Heart left ventricle (tissue), 16 donors: Measurements from ENCODE around the gene SLC38A11. TPM values are rescaled to one million over a fixed set of nuclear protein-coding genes. Genes with fewer than 3 reads are reported as not detected.
"Not testable (repeated sequence)": the region's sequence is repeated elsewhere in the genome, so short reads cannot be mapped to it uniquely, and the experiment has no call there.

Experiments used
- ATAC-seq, 4 donors: fragments of 200-7000 bp; cut with Tn5 transposase; one replicate each; pipeline ENCODE4 v1.9.1; 2020 to 2022; ENCODE audit warnings: moderate library complexity in 4 of 4, mild to moderate bottlenecking in 3 of 4, moderate number of reproducible peaks in 1 of 4
- DNase-seq, 5 donors: peaks; one replicate each; pipeline ENCODE4 v3.0.0-alpha.2; 2020
- H3K27ac ChIP-seq, 12 donors: fragments of 200-600 bp; sonication (generic) in 4 of 12; one replicate each; pipeline versions ENCODE4 v1.5.0 to v1.8.0; 2016 to 2022; ENCODE audit warnings: mild to moderate bottlenecking in 2 of 12
- H3K27me3 ChIP-seq, 9 donors: fragments of 200-600 bp; sonication (generic) in 2 of 9; one replicate each; pipeline versions ENCODE4 v1.5.1 to v1.8.0; 2016 to 2022; ENCODE audit warnings: mild to moderate bottlenecking in 3 of 9
- H3K36me3 ChIP-seq, 9 donors: fragments of 200-600 bp; sonication (generic) in 2 of 9; one replicate each; pipeline versions ENCODE4 v1.5.0 to v1.8.0; 2018 to 2022; ENCODE audit warnings: mild to moderate bottlenecking in 2 of 9
- H3K4me1 ChIP-seq, 12 donors: fragments of 200-600 bp; sonication (generic) in 4 of 12; one replicate each; pipeline versions ENCODE4 v1.5.0 to v1.8.0; 2016 to 2022; ENCODE audit warnings: mild to moderate bottlenecking in 3 of 12
- H3K4me3 ChIP-seq, 12 donors: fragments of 200-600 bp; sonication (generic) in 4 of 12; one replicate each; pipeline versions ENCODE4 v1.5.0 to v1.8.0; 2017 to 2022; ENCODE audit warnings: mild to moderate bottlenecking in 9 of 12, moderate library complexity in 4 of 12
- H3K9me3 ChIP-seq, 12 donors: fragments of 200-600 bp; sonication (generic) in 4 of 12; one replicate each; pipeline versions ENCODE4 v1.5.0 to v1.8.0; 2016 to 2022; ENCODE audit warnings: mild to moderate bottlenecking in 1 of 12
- CTCF ChIP-seq, 12 donors: fragments of 200-600 bp; sonication (generic) in 4 of 12; IDR thresholded peaks; one replicate each; pipeline versions ENCODE4 v1.5.0 to v1.8.0; 2018 to 2022; ENCODE audit warnings: antibody characterized with exemption in 12 of 12, mild to moderate bottlenecking in 5 of 12
- POLR2A ChIP-seq, 2 donors: fragments of 450-650 bp; IDR thresholded peaks; one replicate each; pipeline ENCODE4 v1.6.1; 2017; ENCODE audit warnings: antibody characterized with exemption in 2 of 2, mild to moderate bottlenecking in 2 of 2, moderate library complexity in 2 of 2
- WGBS, 4 donors: extraction: QIAGEN DNeasy Blood & Tissue Kit in 2 of 4; methylation state at CpG; one replicate each; pipeline versions ENCODE4 v1.1.5 to v1.1.7; 2013 to 2018; 5-methylcytosine and 5-hydroxymethylcytosine counted together
- intact Hi-C, 10 donors: fragments of 100-400 bp; cut with DNase I; formaldehyde crosslinking; loops; one replicate each; pipeline versions ENCODE4 v1.11.1 to v1.14.2; 2022
- polyA plus RNA-seq, 2 donors: library from polyadenylated mRNA; stranded (reverse); fragments of 200-250 nt; gene quantifications; one replicate each; pipeline ENCODE4 v1.2.3, GENCODE V29; 2013
- total RNA-seq, 9 donors: library from RNA; depleted of rRNA in 2 of 9; stranded (reverse); fragments of >200 nt in 2 of 9; fragmentation: NEBNext Ultra II Directional in 3 of 9; extraction: Animal tissue kit (Norgen Biotek cat#: 25700) in 3 of 9; gene quantifications; one replicate each; pipeline versions ENCODE4 v1.1.0 to v1.2.4, GENCODE V29; 2016 to 2023
- donor health status: ischemic (EF 13 %, LVEDD 7.1; RV severe dilation, severe dysfunction).
- donor health status: healthy with polysubstance abuse.
- donor health status: DM: no; HTN: yes; CAD: no.
- donor health status: DM: no; HTN: no; CAD: no.
- donor health status: ischemic (EF 25% LVEDD 6.9; RV normal size, moderate dysfunction).
- donor health status: ischemic (EF 25% LVEDD 5.7; RV mildly dilated, moderate dysfunction).
- donor health status: healthy.
- donor health status: DM: yes; HTN: yes; CAD: no.
- donor health status: ischemic (EF 35%, LVEDD 5.7; RV mildly dilated, moderate dysfunction).
- donor health status: nonischemic (EF 11% LVEDD 7.7; RV severe dilation, severe dysfunction).
- donor health status: DM: yes; HTN: yes; CAD: no.
- donor health status: PGD.
- donor health status: ischemic (EF 29% LVEDD 5.4; RV normal size, mild dysfunction).
- donor health status: nonischemic (EF 23%, LVEDD 6.1; RV moderate dilation, normal function).

Gene SLC38A11
- total and polyA plus RNA-seq, 11 donors = 0.25 to 1.9 (median 0.55) TPM

DNA sequence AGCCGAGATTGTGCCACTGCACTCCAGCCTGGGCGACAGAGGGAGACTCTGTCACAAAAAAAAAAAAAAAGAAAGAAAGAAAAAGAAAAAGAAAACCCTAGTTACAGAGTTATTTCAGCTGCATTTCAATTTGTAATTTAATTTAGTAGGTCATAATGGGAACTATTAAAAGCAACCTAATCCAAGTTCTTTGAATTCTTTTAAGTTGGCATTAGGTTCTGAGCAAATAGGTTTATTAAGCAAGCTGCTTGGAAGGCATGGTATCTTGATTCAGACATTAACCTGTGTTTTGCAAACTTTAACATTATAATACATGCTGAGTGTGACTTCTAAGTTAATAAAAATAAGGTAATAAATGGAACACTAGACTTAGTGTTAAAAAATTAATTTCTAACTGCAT, 83.9 kb downstream of the SLC38A11 start:
- intact Hi-C loops = no loop called here
- 84 to 92% (median 89%) methylated on average over 2 of the region's 2 CpGs for WGBS, 4 donors
- ATAC-seq (no peak), DNase-seq (no peak)
- no peak for TF ChIP-seq POLR2A (IDR thresholded peaks at IDR 0.05)
- Histone ChIP-seq H3K36me3 (no peaks in the 10 kb centered on the region), H3K9me3 (no peaks in the 10 kb centered on the region), H3K4me3 (no peak overlapping the region), H3K27me3 (no peaks in the 10 kb centered on the region), H3K27ac (no peak overlapping the region), H3K4me1 (no peaks in the 10 kb centered on the region)

- H3K4me1 ChIP-seq = no peaks in the 10 kb centered on the region
- DNase-seq (no peak), ATAC-seq (no peak)
- intact Hi-C loops = no loop called here
- H3K27me3 ChIP-seq = no peaks in the 10 kb centered on the region
- no peaks in the 10 kb centered on the region for H3K9me3 ChIP-seq
- H3K4me3 ChIP-seq = no peak overlapping the region
- H3K36me3 ChIP-seq = no peaks in the 10 kb centered on the region
- TF ChIP-seq CTCF (IDR thresholded peaks at IDR 0.05) = no peak
- TF ChIP-seq POLR2A (IDR thresholded peaks at IDR 0.05) = no peak
- no peak overlapping the region for H3K27ac ChIP-seq
These were observed 85.9 kb downstream of the SLC38A11 start for GRCh38 chr2:164869420-164869772.

GRCh38 chr2:164868563-164869419, 86.5 kb downstream of the SLC38A11 start:
- H3K9me3 ChIP-seq = no peaks in the 10 kb centered on the region
- no peak overlapping the region for H3K27ac ChIP-seq
- TF ChIP-seq POLR2A (IDR thresholded peaks at IDR 0.05) = no peak
- no peak for TF ChIP-seq CTCF (IDR thresholded peaks at IDR 0.05)
- H3K4me1 ChIP-seq = no peaks in the 10 kb centered on the region
- 86 to 89% (median 89%) methylated on average over 5 of the region's 5 CpGs for WGBS, 4 donors
- no peaks in the 10 kb centered on the region for H3K36me3 ChIP-seq
- H3K4me3 ChIP-seq = no peak overlapping the region
- intact Hi-C loops = no loop called here
- H3K27me3 ChIP-seq = no peaks in the 10 kb centered on the region
- no peak for DNase-seq
- ATAC-seq = no peak

GRCh38 chr2:164867779-164868397, 87.4 kb downstream of the SLC38A11 start:
- no peak overlapping the region for H3K4me3 ChIP-seq
- H3K9me3 ChIP-seq = no peaks in the 10 kb centered on the region
- H3K27ac ChIP-seq = no peak overlapping the region
- intact Hi-C loops = no loop called here
- no peaks in the 10 kb centered on the region for H3K36me3 ChIP-seq
- no peaks in the 10 kb centered on the region for H3K27me3 ChIP-seq
- H3K4me1 ChIP-seq = no peaks in the 10 kb centered on the region
- no peak for ATAC-seq
- no peak for DNase-seq
- 54 to 76% (median 60%) methylated on average over 3 of the region's 3 CpGs for WGBS, 4 donors
- TF ChIP-seq POLR2A (IDR thresholded peaks at IDR 0.05) (no peak), CTCF (IDR thresholded peaks at IDR 0.05) (no peak)

DNA sequence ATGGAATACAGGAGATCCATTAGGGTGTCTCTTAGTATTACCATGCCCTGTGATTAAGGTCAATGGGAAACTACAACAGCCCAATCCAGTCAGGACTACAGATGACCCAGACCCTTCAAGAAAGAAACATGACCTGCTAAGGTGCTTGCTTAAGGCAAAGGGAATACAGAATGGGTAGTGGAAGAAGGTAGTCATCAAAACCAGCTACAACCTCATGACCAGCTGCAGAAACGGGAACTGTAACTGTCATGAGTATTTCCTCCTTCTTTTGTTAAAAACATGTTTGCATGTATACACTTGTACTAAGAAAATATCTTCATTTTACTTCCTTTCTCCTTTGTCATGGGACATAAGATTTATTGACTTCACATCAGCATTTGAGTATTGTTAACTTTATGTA, 88.9 kb downstream of the SLC38A11 start:
- H3K4me1 ChIP-seq, ATAC-seq, H3K9me3 ChIP-seq, H3K36me3 ChIP-seq, H3K4me3 ChIP-seq, H3K27me3 ChIP-seq, DNase-seq, intact Hi-C loops: not testable (repeated sequence)
- 70 to 89% (median 84%) methylated on average over 1 of the region's 1 CpG for WGBS, 4 donors
- peak overlapping the region in 1 of 12 donors; percentile 29 for H3K27ac ChIP-seq
